Nephron (organoid): ENCODE data around the gene GLUL.

Source experiments
- H3K27ac Mint-ChIP-seq, 3 experiments: 2 replicates each; pipeline ENCODE4 v1.8.0; 2020; ENCODE audit warnings: mixed read lengths in 3 of 3, mild to moderate bottlenecking in 2 of 3, moderate library complexity in 1 of 3
- H3K27me3 Mint-ChIP-seq: 2 replicates; pipeline ENCODE4 v1.8.0; 2021; ENCODE audit warnings: low read depth, mild to moderate bottlenecking, moderate library complexity, mixed read lengths
- H3K36me3 Mint-ChIP-seq: 2 replicates; pipeline ENCODE4 v1.8.0; 2020; ENCODE audit warnings: low read depth, mixed read lengths
- H3K4me1 Mint-ChIP-seq: 2 replicates; pipeline ENCODE4 v1.8.0; 2020; ENCODE audit warnings: mixed read lengths
- H3K4me3 Mint-ChIP-seq, 3 experiments: 2 replicates each; pipeline ENCODE4 v1.8.0; 2020; ENCODE audit warnings: mild to moderate bottlenecking in 3 of 3, mixed read lengths in 3 of 3, moderate library complexity in 2 of 3
- H3K9me3 Mint-ChIP-seq: 2 replicates; pipeline ENCODE4 v1.8.0; 2020; ENCODE audit warnings: mixed read lengths
- TF ChIP-seq, protein P1 (sequence below), 3 experiments: fragments of 200-600 bp; sonication (generic); IDR thresholded peaks; one replicate each; pipeline ENCODE4 v1.5.0; 2021; ENCODE audit warnings: antibody characterized with exemption in 3 of 3; ENCODE audit not compliant: unreplicated experiment in 3 of 3

The GLUL gene

DNA sequence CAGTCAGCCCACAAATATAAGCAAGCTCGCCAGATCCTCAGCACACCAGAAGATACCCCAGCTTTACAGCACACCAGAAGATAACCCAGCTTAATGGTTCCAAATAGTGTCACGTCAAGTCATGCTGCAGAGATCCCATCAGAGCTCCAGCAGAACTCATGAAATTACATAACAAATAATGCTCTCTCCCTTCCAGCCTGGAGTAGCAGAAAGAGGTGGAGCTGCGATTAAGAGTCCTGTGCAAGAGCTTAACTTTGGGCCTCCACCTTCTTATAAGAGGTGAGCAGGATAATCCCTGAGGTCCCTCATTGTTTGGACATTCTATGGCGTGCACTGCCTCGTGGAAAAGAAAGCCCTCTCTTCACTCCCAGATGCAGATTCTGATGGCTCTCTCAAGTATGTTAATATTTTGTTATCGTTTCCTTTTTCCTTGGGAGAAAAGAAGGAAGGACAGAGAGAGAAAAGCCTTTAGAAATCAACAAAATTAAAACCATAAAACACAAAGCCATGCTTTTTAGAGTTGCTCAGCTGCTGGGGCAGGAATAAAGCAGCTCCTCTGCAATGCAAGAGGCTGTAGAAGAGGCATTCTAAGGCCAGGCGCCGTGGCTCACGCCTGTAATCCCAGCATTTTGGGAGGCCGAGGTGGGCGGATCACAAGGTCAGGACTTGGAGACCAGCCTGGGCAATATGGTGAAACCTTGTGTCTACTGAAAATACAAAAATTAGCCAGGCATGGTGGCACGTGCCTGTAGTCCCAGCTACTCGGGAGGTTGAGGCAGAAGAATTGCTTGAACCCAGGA, 59.1 kb downstream of the GLUL start:
- H3K9me3 Mint-ChIP-seq: no peaks in the 10 kb centered on the region
- TF ChIP-seq, protein P1, sequence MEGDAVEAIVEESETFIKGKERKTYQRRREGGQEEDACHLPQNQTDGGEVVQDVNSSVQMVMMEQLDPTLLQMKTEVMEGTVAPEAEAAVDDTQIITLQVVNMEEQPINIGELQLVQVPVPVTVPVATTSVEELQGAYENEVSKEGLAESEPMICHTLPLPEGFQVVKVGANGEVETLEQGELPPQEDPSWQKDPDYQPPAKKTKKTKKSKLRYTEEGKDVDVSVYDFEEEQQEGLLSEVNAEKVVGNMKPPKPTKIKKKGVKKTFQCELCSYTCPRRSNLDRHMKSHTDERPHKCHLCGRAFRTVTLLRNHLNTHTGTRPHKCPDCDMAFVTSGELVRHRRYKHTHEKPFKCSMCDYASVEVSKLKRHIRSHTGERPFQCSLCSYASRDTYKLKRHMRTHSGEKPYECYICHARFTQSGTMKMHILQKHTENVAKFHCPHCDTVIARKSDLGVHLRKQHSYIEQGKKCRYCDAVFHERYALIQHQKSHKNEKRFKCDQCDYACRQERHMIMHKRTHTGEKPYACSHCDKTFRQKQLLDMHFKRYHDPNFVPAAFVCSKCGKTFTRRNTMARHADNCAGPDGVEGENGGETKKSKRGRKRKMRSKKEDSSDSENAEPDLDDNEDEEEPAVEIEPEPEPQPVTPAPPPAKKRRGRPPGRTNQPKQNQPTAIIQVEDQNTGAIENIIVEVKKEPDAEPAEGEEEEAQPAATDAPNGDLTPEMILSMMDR (IDR thresholded peaks at IDR 0.05; ENCODE audit: unreplicated experiment in 3 of 3): no peak
- no peaks in the 10 kb centered on the region for H3K36me3 Mint-ChIP-seq
- H3K4me1 Mint-ChIP-seq: peaks cover 31% of the 10 kb centered on the region
- H3K27me3 Mint-ChIP-seq: no peaks in the 10 kb centered on the region
- H3K27ac Mint-ChIP-seq: peak overlapping the region in 1 of 3 experiments; percentile 21
- no peak overlapping the region for H3K4me3 Mint-ChIP-seq
